Pancreas (tissue), 10 donors: ENCODE measurements around the gene PSMB10. TPM values are rescaled to one million over a fixed set of nuclear protein-coding genes. Genes with fewer than 3 reads are reported as not detected.

Experiments used
- ATAC-seq, 4 donors: fragments of 200-7000 bp; cut with Tn5 transposase; one replicate each; pipeline versions ENCODE4 v1.8.0 to v1.9.1; 2020; ENCODE audit warnings: mild to moderate bottlenecking in 4 of 4, moderate library complexity in 4 of 4
- DNase-seq, 6 donors: peaks; one replicate each; pipeline ENCODE4 v3.0.0-alpha.2; 2020
- FAIRE-seq: peaks from 2 replicates; lab custom pipeline; 2012; peaks lifted over from hg19 to GRCh38; lab: Jason Lieb, UNC
- H3K27ac ChIP-seq, 4 donors: fragments of 200-600 bp; sonication (generic); 1 replicate in 3 of 4; 2 replicates in 1 of 4; pipeline versions ENCODE4 v1.5.0 to v1.8.0; 2020
- H3K27me3 ChIP-seq, 4 donors: fragments of 200-600 bp; one replicate each; pipeline ENCODE4 v1.8.0; 2021
- H3K36me3 ChIP-seq, 3 donors: fragments of 200-600 bp; sonication (generic) in 1 of 3; one replicate each; pipeline versions ENCODE4 v1.5.0 to v1.8.0; 2020 to 2021
- H3K4me1 ChIP-seq, 3 donors: fragments of 200-600 bp; one replicate each; pipeline ENCODE4 v1.8.0; 2021
- H3K4me3 ChIP-seq, 4 donors: fragments of 200-600 bp; sonication (generic) in 2 of 4; one replicate each; pipeline versions ENCODE4 v1.5.0 to v1.8.0; 2020 to 2021
- H3K9me3 ChIP-seq, 4 donors: fragments of 200-600 bp; one replicate each; pipeline ENCODE4 v1.8.0; 2021
- WGBS, 2 donors: extraction: QIAGEN DNeasy Blood & Tissue Kit; methylation state at CpG; one replicate each; pipeline ENCODE4 v1.1.7; 2013; 5-methylcytosine and 5-hydroxymethylcytosine counted together
- intact Hi-C, 3 donors: fragments of 100-400 bp; cut with DNase I; formaldehyde crosslinking; loops; one replicate each; pipeline versions ENCODE4 v1.11.1 to v1.14.2; 2022
- polyA plus RNA-seq, 2 donors: library from polyadenylated mRNA; stranded (reverse); fragments of 200-250 nt; gene quantifications; one replicate each; pipeline ENCODE4 v1.2.3, GENCODE V29; 2013
- total RNA-seq, 6 donors: library from RNA; stranded (reverse); fragmentation: NEBNext Ultra II Directional in 4 of 6; extraction: Animal tissue kit (Norgen Biotek cat#: 25700) in 4 of 6; gene quantifications; one replicate each; pipeline versions ENCODE4 v1.2.1 to v1.2.4, GENCODE V29; 2021 to 2023
- TF ChIP-seq, protein P1 (sequence below), 4 donors: fragments of 200-600 bp; sonication (generic) in 3 of 4; IDR thresholded peaks; one replicate each; pipeline versions ENCODE4 v1.5.0 to v1.8.0; 2021; ENCODE audit warnings: antibody characterized with exemption in 4 of 4
- donor health status: healthy with polysubstance abuse.
- donor health status: DM: no; HTN: no; CAD: no; lungs with moderate emphysema.
- donor health status: DM: no; HTN: no; CAD: no.
- donor health status: control.
- donor health status: control.
- donor health status: Bipolar disorder and iron deficiency.
- donor health status: DM: yes; HTN: yes; CAD: no.
- donor health status: DM: no; HTN: no; CAD: no.
- donor health status: DM: no; HTN: no; CAD: no.
- donor health status: DM: yes; HTN: yes; CAD: no.

The PSMB10 gene
- total and polyA plus RNA-seq, 8 donors, result 40.0 to 195 (median 53.3) TPM

DNA sequence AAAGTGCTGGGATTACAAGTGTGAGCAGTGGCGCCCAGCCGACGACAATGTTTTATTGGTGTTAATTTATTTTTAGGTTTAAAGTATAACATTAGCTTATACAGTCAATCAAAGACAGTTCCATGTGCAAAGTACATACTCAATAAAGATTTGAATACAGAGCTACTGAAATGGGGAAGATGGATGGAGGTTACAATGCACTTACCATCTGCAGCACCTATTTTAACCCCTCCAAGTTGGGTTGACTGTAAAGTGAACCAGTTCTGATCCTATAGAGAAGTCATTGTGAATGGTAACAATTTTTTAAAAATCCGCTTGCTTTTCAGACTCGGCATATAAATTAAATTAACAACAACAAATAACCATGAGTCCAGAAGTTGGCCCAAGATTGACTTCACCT lies 44.3 kb downstream of the PSMB10 start:
- TF ChIP-seq, protein P1, sequence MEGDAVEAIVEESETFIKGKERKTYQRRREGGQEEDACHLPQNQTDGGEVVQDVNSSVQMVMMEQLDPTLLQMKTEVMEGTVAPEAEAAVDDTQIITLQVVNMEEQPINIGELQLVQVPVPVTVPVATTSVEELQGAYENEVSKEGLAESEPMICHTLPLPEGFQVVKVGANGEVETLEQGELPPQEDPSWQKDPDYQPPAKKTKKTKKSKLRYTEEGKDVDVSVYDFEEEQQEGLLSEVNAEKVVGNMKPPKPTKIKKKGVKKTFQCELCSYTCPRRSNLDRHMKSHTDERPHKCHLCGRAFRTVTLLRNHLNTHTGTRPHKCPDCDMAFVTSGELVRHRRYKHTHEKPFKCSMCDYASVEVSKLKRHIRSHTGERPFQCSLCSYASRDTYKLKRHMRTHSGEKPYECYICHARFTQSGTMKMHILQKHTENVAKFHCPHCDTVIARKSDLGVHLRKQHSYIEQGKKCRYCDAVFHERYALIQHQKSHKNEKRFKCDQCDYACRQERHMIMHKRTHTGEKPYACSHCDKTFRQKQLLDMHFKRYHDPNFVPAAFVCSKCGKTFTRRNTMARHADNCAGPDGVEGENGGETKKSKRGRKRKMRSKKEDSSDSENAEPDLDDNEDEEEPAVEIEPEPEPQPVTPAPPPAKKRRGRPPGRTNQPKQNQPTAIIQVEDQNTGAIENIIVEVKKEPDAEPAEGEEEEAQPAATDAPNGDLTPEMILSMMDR (IDR thresholded peaks at IDR 0.05), result no peak
- no peak for DNase-seq
- no peak for ATAC-seq
- Histone ChIP-seq H3K36me3 (no peaks in the 10 kb centered on the region), H3K27ac (peak overlapping the region in 2 of 4 donors; percentile 48 to 97), H3K4me1 (peaks cover 11 to 20% (median 11%) of the 10 kb centered on the region in 3 donors), H3K27me3 (no peaks in the 10 kb centered on the region), H3K4me3 (peak overlapping the region in 2 of 4 donors; percentile 96), H3K9me3 (no peaks in the 10 kb centered on the region)
- no peak for FAIRE-seq
- intact Hi-C loops, result no loop called here
- 56 to 62% methylated on average over 5 of the region's 5 CpGs for WGBS, 2 donors

DNA sequence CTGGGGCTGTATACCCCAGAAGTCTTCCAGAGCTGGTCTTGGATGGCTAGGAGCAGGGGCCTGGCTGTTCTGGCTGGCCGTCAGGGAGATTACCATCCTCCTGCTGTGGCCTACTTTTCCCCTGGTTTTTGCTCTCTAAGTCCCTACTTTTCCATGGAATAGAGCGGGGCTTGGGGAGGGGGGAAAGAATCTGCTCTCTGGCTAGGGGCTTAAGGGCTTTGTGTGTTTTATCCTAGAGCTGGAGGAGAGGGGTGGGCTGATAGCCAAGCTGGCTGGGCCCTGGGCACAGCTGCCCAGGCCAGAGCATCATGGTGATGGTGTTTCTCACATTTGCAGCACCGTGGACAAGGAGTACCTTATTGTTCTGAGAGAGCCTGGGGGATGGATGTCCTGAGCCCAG lies 48.3 kb downstream of the PSMB10 start:
- peaks cover 0 to 5% (median 3%) of the 10 kb centered on the region in 3 donors for H3K36me3 ChIP-seq
- ATAC-seq (no peak), FAIRE-seq (no peak), DNase-seq (no peak)
- peaks cover 0 to 5% (median 0%) of the 10 kb centered on the region in 3 donors for H3K4me1 ChIP-seq
- intact Hi-C loops, result loop anchor here in 1 of 3 donors (10.0 kb wide), 1 partner anchor 146 kb away; no protein-coding TSS in a partner anchor
- no peaks in the 10 kb centered on the region for H3K27me3 ChIP-seq
- TF ChIP-seq, protein P1 (IDR thresholded peaks at IDR 0.05), result no peak
- 67 to 79% methylated on average over 3 of the region's 3 CpGs for WGBS, 2 donors
- no peaks in the 10 kb centered on the region for H3K9me3 ChIP-seq
- no peak overlapping the region for H3K27ac ChIP-seq
- H3K4me3 ChIP-seq, result no peak overlapping the region

DNA sequence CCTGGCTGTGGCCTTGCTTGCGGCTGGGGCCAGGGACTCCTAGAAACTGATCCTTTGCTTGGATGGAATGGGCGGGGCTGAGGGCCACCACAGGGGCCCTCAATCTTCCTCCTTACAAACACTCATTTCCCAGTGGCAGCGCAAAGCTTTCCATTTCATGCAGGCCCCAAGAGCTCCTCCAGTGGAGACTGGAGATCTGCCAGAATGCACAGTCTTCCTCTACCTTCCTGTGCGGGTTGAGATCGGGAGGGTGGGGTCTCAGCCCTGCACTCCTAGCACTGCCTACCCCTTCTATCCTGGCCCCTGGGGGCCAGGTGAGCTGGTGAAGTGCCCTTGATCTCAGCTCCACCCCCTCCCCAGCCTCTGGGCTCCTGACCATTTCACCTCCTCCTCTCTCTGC lies 50.3 kb downstream of the PSMB10 start:
- TF ChIP-seq, protein P1 (IDR thresholded peaks at IDR 0.05), result no peak
- H3K9me3 ChIP-seq, result no peaks in the 10 kb centered on the region
- no peaks in the 10 kb centered on the region for H3K4me1 ChIP-seq
- H3K4me3 ChIP-seq, result no peak overlapping the region
- 92 to 95% methylated on average over 5 of the region's 5 CpGs for WGBS, 2 donors
- no peak overlapping the region for H3K27ac ChIP-seq
- FAIRE-seq (no peak), DNase-seq (no peak), ATAC-seq (no peak)
- no peaks in the 10 kb centered on the region for H3K27me3 ChIP-seq
- H3K36me3 ChIP-seq, result peaks cover 0 to 24% (median 18%) of the 10 kb centered on the region in 3 donors
- intact Hi-C loops, result loop anchor here in 1 of 3 donors (10.0 kb wide), 1 partner anchor 148 kb away; no protein-coding TSS in a partner anchor

DNA sequence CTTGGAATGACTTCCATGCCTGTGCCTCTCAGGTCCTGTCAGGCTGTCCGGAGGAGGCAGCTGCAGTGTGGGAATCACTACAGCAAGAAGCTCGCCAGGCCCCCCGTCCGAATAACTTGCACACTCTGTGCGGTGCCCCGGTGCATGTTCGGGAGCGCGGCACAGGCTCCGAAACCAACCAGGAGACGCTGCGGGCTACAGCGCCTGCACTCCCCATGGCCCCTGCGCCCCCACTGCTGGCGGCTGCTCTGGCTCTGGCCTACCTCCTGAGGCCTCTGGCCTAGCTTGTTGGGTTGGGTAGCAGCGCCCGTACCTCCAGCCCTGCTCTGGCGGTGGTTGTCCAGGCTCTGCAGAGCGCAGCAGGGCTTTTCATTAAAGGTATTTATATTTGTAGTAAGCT lies 50.7 kb downstream of the PSMB10 start:
- Histone ChIP-seq H3K9me3 (no peaks in the 10 kb centered on the region), H3K27ac (no peak overlapping the region), H3K4me1 (no peaks in the 10 kb centered on the region), H3K27me3 (no peaks in the 10 kb centered on the region), H3K4me3 (no peak overlapping the region), H3K36me3 (peaks cover 0 to 28% (median 23%) of the 10 kb centered on the region in 3 donors)
- FAIRE-seq, result no peak
- intact Hi-C loops, result loop anchor here in 1 of 3 donors (10.0 kb wide), 1 partner anchor 149 kb away; no protein-coding TSS in a partner anchor
- DNase-seq, result no peak
- WGBS, 2 donors, result 93 to 98% methylated on average over 19 of the region's 19 CpGs
- TF ChIP-seq, protein P1 (IDR thresholded peaks at IDR 0.05), result no peak
- no peak for ATAC-seq

DNA sequence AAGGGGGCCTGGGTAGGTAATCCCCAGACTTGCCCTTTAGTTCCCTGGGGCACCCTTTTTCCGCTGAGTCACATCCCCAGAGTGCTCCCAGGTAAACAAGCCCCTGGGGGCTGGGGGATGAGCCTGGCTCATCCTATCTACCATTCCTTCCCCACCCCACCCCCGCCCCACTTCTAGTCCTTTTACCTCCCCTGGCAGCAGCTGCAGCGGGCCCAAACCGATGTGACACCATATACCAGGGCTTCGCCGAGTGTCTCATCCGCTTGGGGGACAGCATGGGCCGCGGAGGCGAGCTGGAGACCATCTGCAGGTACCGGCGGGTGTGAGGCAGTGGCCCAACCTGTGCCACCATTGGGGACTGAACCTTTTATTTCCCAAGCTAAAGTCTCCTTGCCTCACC lies 51.1 kb downstream of the PSMB10 start:
- no peak for FAIRE-seq

More for the DNA sequence above, 51.1 kb downstream of the PSMB10 start:
- no peak for ATAC-seq
- DNase-seq, result no peak
- Histone ChIP-seq H3K36me3 (peaks cover 0 to 32% (median 27%) of the 10 kb centered on the region in 3 donors), H3K27ac (no peak overlapping the region), H3K4me1 (no peaks in the 10 kb centered on the region), H3K4me3 (no peak overlapping the region), H3K27me3 (no peaks in the 10 kb centered on the region), H3K9me3 (no peaks in the 10 kb centered on the region)
- intact Hi-C loops, result loop anchor here in 1 of 3 donors (10.0 kb wide), 1 partner anchor 149 kb away; no protein-coding TSS in a partner anchor
- WGBS, 2 donors, result 91 to 96% methylated on average over 12 of the region's 12 CpGs
- TF ChIP-seq, protein P1 (IDR thresholded peaks at IDR 0.05), result no peak
